Neural progenitor cell (in vitro differentiated cells): ENCODE results near the gene GPR4.

ENCODE experiments used
- CTCF ChIP-seq: fragments of 200-600 bp; sonication (generic); IDR thresholded peaks from 2 replicates; pipeline ENCODE4 v1.5.1; 2017; ENCODE audit warnings: antibody characterized with exemption, mild to moderate bottlenecking
- EZH2 ChIP-seq: fragments of 200-600 bp; sonication (generic); IDR thresholded peaks from 2 replicates; pipeline ENCODE4 v1.6.1; 2017; ENCODE audit warnings: antibody characterized with exemption, mild to moderate bottlenecking, moderate library complexity

- TF ChIP-seq CTCF: no peak
- TF ChIP-seq EZH2: no peak
Measured at GRCh38 chr19:45581576-45581975, 20.4 kb downstream of the GPR4 start.
